K562 (cell line): ENCODE measurements around the gene EPHB1. TPM values are rescaled to one million over a fixed set of nuclear protein-coding genes. Genes with fewer than 3 reads are reported as not detected.

Source experiments
- ATAC-seq: fragments of 200-7000 bp; cut with Tn5 transposase; 3 replicates; pipeline ENCODE4 v1.9.1; 2020; ENCODE audit warnings: moderate library complexity
- BruUV-seq: library from RNA; stranded (reverse); fragments of 400-500 nt; replicated peaks from 2 replicates; lab custom pipeline; 2021; lab: Mats Ljungman, UMichigan
- CTCF ChIA-PET: fragments of 300-600 bp; formaldehyde crosslinking; extraction: SDS; loops from one replicate; lab custom pipeline; 2021; ENCODE audit warnings: low intra/inter-chr PET ratio; lab: Yijun Ruan, JAX
- POLR2A ChIA-PET: fragments of 300-600, 350-650 bp; sonication (Branson Sonifier 250); formaldehyde crosslinking; extraction: SDS; loops from one replicate; lab custom pipeline; 2021; ENCODE audit warnings: antibody characterized with exemption, inconsistent platforms; lab: Yijun Ruan, JAX
- DNase-seq, 4 experiments: peaks; one replicate each; pipeline versions ENCODE4 v3.0.0 to v3.0.0-alpha.2; 2011 to 2018; ENCODE audit warnings: low spot score in 3 of 4, mixed read lengths in 3 of 4; ENCODE audit errors: extremely low read depth in 1 of 4
- FAIRE-seq: peaks from 2 replicates; lab custom pipeline; 2011; peaks lifted over from hg19 to GRCh38; lab: Jason Lieb, UNC
- H2AFZ ChIP-seq: 2 replicates; pipeline ENCODE4 v1.6.0; 2011; ENCODE audit warnings: low read depth, low read length, control low read depth, inconsistent platforms
- H3K27ac ChIP-seq: fragments of 200-600 bp; 3 replicates; pipeline ENCODE4 v1.8.0; 2011; ENCODE audit warnings: low read depth, mild to moderate bottlenecking, control low read depth, inconsistent platforms, low read length, moderate library complexity, mixed read lengths; ENCODE audit errors: extremely low read depth
- H3K27me3 ChIP-seq, 2 experiments: fragments of 300-600 bp in 1 of 2; 2 replicates in 1 of 2; 3 replicates in 1 of 2; pipeline versions ENCODE4 v1.6.0 to v1.8.0; 2011; ENCODE audit warnings: inconsistent platforms in 2 of 2, low read length in 2 of 2, mild to moderate bottlenecking in 1 of 2, mixed read lengths in 1 of 2, moderate library complexity in 1 of 2; ENCODE audit not compliant: control insufficient read depth in 2 of 2, insufficient read depth in 2 of 2
- H3K36me3 ChIP-seq: fragments of 300-600 bp; 3 replicates; pipeline ENCODE4 v1.8.0; 2011; ENCODE audit warnings: mild to moderate bottlenecking, low read length, inconsistent platforms; ENCODE audit not compliant: control insufficient read depth, insufficient read depth
- H3K4me1 ChIP-seq, 2 experiments: fragments of 200-600 bp in 1 of 2; replicated peaks in 1 of 2; 2 replicates in 1 of 2; 3 replicates in 1 of 2; pipeline versions ENCODE4 v1.5.1 to v1.8.0; 2011; ENCODE audit warnings: inconsistent platforms in 2 of 2, low read length in 2 of 2, mild to moderate bottlenecking in 1 of 2, mixed read lengths in 1 of 2, moderate library complexity in 1 of 2; ENCODE audit not compliant: control insufficient read depth in 2 of 2, insufficient read depth in 2 of 2
- H3K4me2 ChIP-seq: 2 replicates; pipeline ENCODE4 v1.6.1; 2011; ENCODE audit warnings: low read length, control low read depth, inconsistent platforms, mixed read lengths; ENCODE audit not compliant: insufficient read depth
- H3K4me3 ChIP-seq: fragments of 200-600 bp; sonication (generic), shearing (Covaris generic); 2 replicates; pipeline ENCODE4 v1.5.1; 2016; ENCODE audit warnings: control low read depth, inconsistent platforms
- H3K79me2 ChIP-seq: fragments of 200-600 bp; 3 replicates; pipeline ENCODE4 v1.8.0; 2011; ENCODE audit warnings: low read length, inconsistent platforms; ENCODE audit not compliant: control insufficient read depth, insufficient read depth
- H3K9ac ChIP-seq, 2 experiments: 2 replicates each; pipeline versions ENCODE4 v1.6.0 to v1.6.1; 2011; ENCODE audit warnings: low read depth in 2 of 2, low read length in 2 of 2, control low read depth in 1 of 2, inconsistent platforms in 1 of 2, mild to moderate bottlenecking in 1 of 2, mixed read lengths in 1 of 2; ENCODE audit not compliant: insufficient read depth in 1 of 2
- H3K9me1 ChIP-seq: one replicate; pipeline ENCODE4 v1.6.0; 2011; ENCODE audit warnings: inconsistent platforms, mild to moderate bottlenecking, low read length, moderate library complexity; ENCODE audit not compliant: control insufficient read depth, insufficient read depth
- H3K9me3 ChIP-seq: replicated peaks from 2 replicates; pipeline ENCODE4 v1.5.1; 2011; ENCODE audit warnings: low read depth, low read length, inconsistent platforms; ENCODE audit not compliant: control insufficient read depth, insufficient read depth
- H4K20me1 ChIP-seq: replicated peaks from 2 replicates; pipeline ENCODE4 v1.6.1; 2011; ENCODE audit warnings: low read length, inconsistent platforms, mixed read lengths; ENCODE audit not compliant: control insufficient read depth, insufficient read depth
- GATAD2B ChIP-seq: fragments of 450-650 bp; IDR thresholded peaks from 2 replicates; pipeline ENCODE4 v1.6.1; 2017; ENCODE audit warnings: mild to moderate bottlenecking, borderline replicate concordance
- SP2 ChIP-seq: IDR thresholded peaks from 2 replicates; pipeline ENCODE4 v1.6.1; 2011; ENCODE audit warnings: mild to moderate bottlenecking, low read depth, low read length, moderate library complexity; ENCODE audit not compliant: poor library complexity, severe bottlenecking; ENCODE audit errors: extremely low read depth
- THRB ChIP-seq: fragments of 450-650 bp; formaldehyde crosslinking; conservative IDR thresholded peaks from 2 replicates; pipeline ENCODE4 v1.4.0; 2022; ENCODE audit warnings: mild to moderate bottlenecking, missing genetic modification characterization
- ZBTB49 ChIP-seq: sonication (generic); formaldehyde crosslinking; IDR thresholded peaks from 2 replicates; pipeline ENCODE4 v1.8.0; 2022; ENCODE audit warnings: missing genetic modification reagents, mild to moderate bottlenecking, borderline replicate concordance
- WGBS: fragments of 100-300 bp; shearing (Covaris generic); methylation state at CpG from one replicate; pipeline ENCODE4 v1.1.6; 2016; ENCODE audit warnings: low coverage, mixed read lengths; ENCODE audit not compliant: insufficient coverage; ENCODE audit errors: missing lambda C conversion rate; 5-methylcytosine and 5-hydroxymethylcytosine counted together
- in situ Hi-C: fragments of 300-500 bp; cut with MboI; formaldehyde crosslinking; loops from 4 replicates; pipeline ENCODE4 v1.15.0; 2018; ENCODE audit warnings: inconsistent platforms, mixed read lengths
- intact Hi-C: fragments of 100-400 bp; cut with micrococcal nuclease; formaldehyde crosslinking; loops from 2 replicates; pipeline ENCODE4 v1.14.2; 2022
- polyA plus RNA-seq, 8 experiments: library from polyadenylated mRNA; depleted of rRNA in 4 of 8; stranded (reverse) in 5 of 8; unstranded in 3 of 8; fragments of >200 nt; fragmentation: Nextera tagmentation in 2 of 8; fragmentation: Illumina TruSeq in 1 of 8; extraction: Ambion mirVana in 2 of 8; extraction: Trizol in 1 of 8; gene quantifications; 2 replicates each; pipeline versions ENCODE4 v1.2.1 to v1.2.3, GENCODE V29; 2011 to 2014; ENCODE audit warnings: inconsistent platforms in 1 of 8, missing spikeins in 1 of 8
- total RNA-seq, 7 experiments: library from RNA; depleted of rRNA in 6 of 7; stranded (reverse); fragments of >200 nt in 6 of 7; fragmentation: Illumina TruSeq in 2 of 7; extraction: Trizol in 2 of 7; gene quantifications; 2 replicates each; pipeline versions ENCODE4 v1.2.1 to v1.2.3, GENCODE V29; 2011 to 2021; ENCODE audit warnings: low replicate concordance in 1 of 7

EPHB1 gene
- total and polyA plus RNA-seq, 9 of the 15 experiments (the other 6 are each of a cell fraction or from before 2014, with no cell fraction given): 0.29 TPM; not detected in 8

GRCh38 chr3:135018149-135018923 is 223.3 kb downstream of the EPHB1 start (continued):
- no peak for TF ChIP-seq ZBTB49

GRCh38 chr3:135020181-135020580 is 225.1 kb downstream of the EPHB1 start:
- intact Hi-C loops: no loop called here
- Histone ChIP-seq H3K9me3 (no peaks in the 10 kb centered on the region), H3K27ac (no peak overlapping the region), H3K27me3 (no peaks in the 10 kb centered on the region; a peak in 1 of 5 replicates), H3K4me3 (no peak overlapping the region), H3K79me2 (no peaks in the 10 kb centered on the region), H2AFZ (no peak overlapping the region), H3K4me2 (no peak overlapping the region), H3K36me3 (no peaks in the 10 kb centered on the region), H3K9ac (no peak overlapping the region), H3K9me1 (no peaks in the 10 kb centered on the region), H4K20me1 (no peaks in the 10 kb centered on the region), H3K4me1 (no peaks in the 10 kb centered on the region)
- WGBS: 0% methylated on average over 3 of the region's 3 CpGs
- no peak for TF ChIP-seq SP2
- no peak for TF ChIP-seq GATAD2B
- TF ChIP-seq THRB: no peak
- DNase-seq: no peak
- CTCF ChIA-PET: no interaction called here
- POLR2A ChIA-PET: no interaction called here
- no peak for FAIRE-seq
- no TSS peak for BruUV-seq
- no peak for ATAC-seq
- in situ Hi-C loops: no loop called here
